Activated T-cell treated with anti-CD3 and anti-CD28 coated beads, Interleukin-2, amount 50 U/mL, for 24 hours (primary cell): ENCODE results near the gene DDAH1.

ENCODE experiments used
- DNase-seq: peaks from one replicate; pipeline ENCODE4 v3.0.0-alpha.2; 2020
- H3K27ac Mint-ChIP-seq: 2 replicates; pipeline ENCODE4 v1.8.0; 2020; ENCODE audit warnings: mild to moderate bottlenecking, mixed read lengths
- H3K27me3 Mint-ChIP-seq: 2 replicates; pipeline ENCODE4 v1.8.0; 2020; ENCODE audit warnings: mixed read lengths
- H3K36me3 Mint-ChIP-seq: 2 replicates; pipeline ENCODE4 v1.8.0; 2020; ENCODE audit warnings: low read depth, mixed read lengths
- H3K4me1 Mint-ChIP-seq: 2 replicates; pipeline ENCODE4 v1.8.0; 2020; ENCODE audit warnings: low read depth, mixed read lengths
- H3K4me3 Mint-ChIP-seq: 2 replicates; pipeline ENCODE4 v1.8.0; 2020; ENCODE audit warnings: mild to moderate bottlenecking, moderate library complexity, mixed read lengths
- H3K9me3 Mint-ChIP-seq: 2 replicates; pipeline ENCODE4 v1.8.0; 2020; ENCODE audit warnings: mixed read lengths

DDAH1 gene

DNA sequence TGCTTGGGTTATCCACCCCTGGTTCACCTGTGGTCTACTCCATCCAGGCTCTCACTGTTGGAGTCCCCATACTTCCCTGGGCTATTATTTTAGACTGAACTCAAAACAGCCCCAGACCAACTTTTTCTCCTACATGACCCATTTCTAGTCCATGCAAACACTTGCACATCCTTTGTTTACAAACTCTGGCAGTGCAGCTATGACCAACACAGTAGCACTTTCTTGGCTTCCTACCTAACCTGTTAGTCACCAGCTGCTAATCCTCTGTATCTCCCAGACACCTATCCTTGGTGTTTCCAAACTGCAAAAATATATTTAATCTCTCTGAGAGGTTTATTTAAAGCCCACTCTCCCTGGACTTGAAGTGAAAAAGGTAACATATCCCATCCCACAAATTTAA lies 90.8 kb downstream of the DDAH1 start:
- H3K27ac Mint-ChIP-seq = no peak overlapping the region
- no peaks in the 10 kb centered on the region for H3K4me1 Mint-ChIP-seq
- H3K36me3 Mint-ChIP-seq = no peaks in the 10 kb centered on the region
- DNase-seq = no peak
- no peaks in the 10 kb centered on the region for H3K9me3 Mint-ChIP-seq
- peaks cover 23% of the 10 kb centered on the region for H3K27me3 Mint-ChIP-seq
- H3K4me3 Mint-ChIP-seq = no peak overlapping the region

- no peaks in the 10 kb centered on the region for H3K9me3 Mint-ChIP-seq
- H3K4me3 Mint-ChIP-seq = no peak overlapping the region
- peaks cover 23% of the 10 kb centered on the region for H3K27me3 Mint-ChIP-seq
- no peaks in the 10 kb centered on the region for H3K4me1 Mint-ChIP-seq
- no peak for DNase-seq
- no peak overlapping the region for H3K27ac Mint-ChIP-seq
- no peaks in the 10 kb centered on the region for H3K36me3 Mint-ChIP-seq
These were observed 91.6 kb downstream of the DDAH1 start for GRCh38 chr1:85373378-85373708.

DNA sequence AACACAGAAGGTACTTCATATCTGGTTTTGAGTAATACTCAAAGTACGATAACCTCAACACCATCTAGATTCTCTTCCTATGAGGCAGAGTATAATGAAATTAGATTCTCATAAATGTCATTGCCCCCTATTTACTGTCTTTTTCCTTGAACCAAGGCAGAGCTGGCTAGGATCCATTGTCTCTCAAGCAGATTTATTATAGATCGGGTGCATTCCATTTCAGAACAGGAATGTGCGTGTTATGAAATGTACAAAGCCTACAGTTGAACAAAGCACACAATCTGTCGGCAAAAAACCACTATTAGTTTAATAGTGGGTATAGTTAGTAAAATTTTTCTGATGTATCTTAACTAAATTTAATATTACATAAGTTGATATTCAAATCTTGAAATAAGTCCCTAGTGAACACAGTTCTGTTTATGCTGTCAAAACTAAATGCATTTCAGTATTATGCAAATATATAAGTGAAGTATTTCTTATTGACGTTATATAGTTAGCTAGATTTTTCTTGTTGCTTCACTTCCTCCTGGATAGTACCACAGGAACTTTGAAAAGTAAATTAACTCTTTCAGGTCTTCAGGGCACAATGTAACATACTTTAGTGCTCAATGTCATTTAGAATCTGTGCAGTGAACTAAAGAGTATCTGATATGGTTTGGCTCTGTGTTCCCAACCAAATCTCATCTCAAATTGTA lies 92.1 kb downstream of the DDAH1 start:
- Mint-ChIP-seq H3K36me3 (no peaks in the 10 kb centered on the region), H3K27ac (no peak overlapping the region), H3K4me1 (no peaks in the 10 kb centered on the region), H3K9me3 (no peaks in the 10 kb centered on the region), H3K4me3 (no peak overlapping the region), H3K27me3 (peaks cover 26% of the 10 kb centered on the region)
- no peak for DNase-seq

DNA sequence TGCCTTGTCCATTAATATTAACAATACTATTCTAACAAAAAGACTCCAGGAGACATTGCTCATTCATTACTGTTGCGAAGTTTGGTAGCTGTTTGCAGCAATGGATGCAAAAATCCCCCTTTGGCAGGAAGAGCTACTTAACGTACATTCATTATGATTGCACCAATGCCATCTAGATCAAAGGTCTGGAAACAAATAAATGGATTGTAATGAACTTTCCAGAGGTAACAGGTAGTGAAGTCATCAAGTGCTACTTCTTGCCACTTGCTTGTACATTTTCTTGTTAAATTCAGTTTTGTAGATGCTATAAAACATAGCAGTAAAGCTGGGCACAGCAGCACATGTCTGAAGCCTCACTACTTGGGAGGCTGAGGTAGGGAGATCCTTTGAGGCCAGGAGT lies 93.9 kb downstream of the DDAH1 start:
- no peaks in the 10 kb centered on the region for H3K36me3 Mint-ChIP-seq
- H3K27ac Mint-ChIP-seq = no peak overlapping the region
- H3K9me3 Mint-ChIP-seq = no peaks in the 10 kb centered on the region
- no peak for DNase-seq
- peaks cover 24% of the 10 kb centered on the region for H3K27me3 Mint-ChIP-seq
- no peak overlapping the region for H3K4me3 Mint-ChIP-seq
- H3K4me1 Mint-ChIP-seq = no peaks in the 10 kb centered on the region

GRCh38 chr1:85368073-85368770 lies 96.7 kb downstream of the DDAH1 start:
- H3K36me3 Mint-ChIP-seq = no peaks in the 10 kb centered on the region
- peaks cover 12% of the 10 kb centered on the region for H3K27me3 Mint-ChIP-seq
- no peak overlapping the region for H3K4me3 Mint-ChIP-seq
- no peaks in the 10 kb centered on the region for H3K9me3 Mint-ChIP-seq
- no peak for DNase-seq
- no peak overlapping the region for H3K27ac Mint-ChIP-seq
- no peaks in the 10 kb centered on the region for H3K4me1 Mint-ChIP-seq

DNA sequence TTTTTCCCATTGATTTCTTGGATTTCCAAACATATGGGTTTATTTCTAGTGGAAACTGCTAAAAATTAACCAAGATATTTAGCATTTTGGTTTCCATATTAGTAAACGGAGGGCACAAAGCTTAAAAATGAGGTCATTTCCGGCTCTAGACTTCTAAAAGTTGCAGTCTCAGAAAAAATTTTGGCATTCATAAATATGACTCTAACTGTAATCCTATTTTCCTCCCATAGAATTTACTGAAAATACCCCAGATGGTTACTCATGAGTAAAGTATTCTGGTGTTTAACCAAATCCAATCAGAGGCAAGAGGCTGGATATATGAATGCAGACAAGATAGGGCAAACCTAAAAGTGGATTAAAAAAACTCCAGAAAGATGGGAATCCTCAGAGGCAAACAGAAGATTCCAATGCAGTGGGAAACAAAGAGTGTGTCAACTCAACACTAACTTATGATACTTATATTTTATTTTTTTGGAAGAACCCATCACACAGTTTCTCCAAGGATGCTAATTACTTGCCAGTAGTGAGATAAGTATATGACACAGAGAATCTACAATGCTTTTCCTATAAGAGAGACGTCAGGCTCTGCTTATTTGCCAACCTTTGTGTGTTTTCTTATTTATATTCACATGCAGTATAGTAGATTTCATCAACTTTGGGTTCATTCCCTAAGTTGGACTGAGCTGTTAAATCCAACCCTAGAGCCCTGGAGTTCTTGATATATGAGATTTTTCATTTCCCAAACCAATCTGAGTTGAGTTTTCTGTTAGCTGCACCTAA lies 98.4 kb downstream of the DDAH1 start:
- Mint-ChIP-seq H3K9me3 (no peaks in the 10 kb centered on the region), H3K27ac (no peak overlapping the region), H3K4me3 (no peak overlapping the region), H3K4me1 (no peaks in the 10 kb centered on the region), H3K27me3 (peaks cover 10% of the 10 kb centered on the region), H3K36me3 (no peaks in the 10 kb centered on the region)
- DNase-seq = no peak

DNA sequence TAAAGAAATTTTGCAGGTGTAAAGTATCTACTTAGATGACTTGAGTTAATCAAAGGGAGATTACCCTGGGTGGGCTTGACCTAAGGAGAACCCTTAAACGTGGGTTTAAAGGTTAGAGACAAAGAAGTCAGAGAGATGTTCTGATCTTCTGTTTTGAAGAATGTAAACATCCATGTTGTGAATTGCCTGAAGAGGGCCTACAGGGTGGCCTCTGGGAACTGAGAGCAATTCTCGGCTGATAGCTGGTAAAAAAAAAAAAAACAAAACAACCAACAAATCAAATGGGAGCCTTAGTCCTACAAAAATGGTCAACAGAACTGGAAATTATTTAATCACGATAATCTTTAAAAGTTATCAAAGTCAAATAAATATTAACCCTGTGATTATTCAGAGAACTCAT lies 99.1 kb downstream of the DDAH1 start:
- no peaks in the 10 kb centered on the region for H3K4me1 Mint-ChIP-seq
- H3K9me3 Mint-ChIP-seq = no peaks in the 10 kb centered on the region
- H3K36me3 Mint-ChIP-seq = no peaks in the 10 kb centered on the region
- H3K4me3 Mint-ChIP-seq = no peak overlapping the region
- no peak overlapping the region for H3K27ac Mint-ChIP-seq
- H3K27me3 Mint-ChIP-seq = peaks cover 12% of the 10 kb centered on the region
- no peak for DNase-seq

- H3K4me1 Mint-ChIP-seq = no peaks in the 10 kb centered on the region
- H3K27ac Mint-ChIP-seq = no peak overlapping the region
- H3K27me3 Mint-ChIP-seq = peaks cover 12% of the 10 kb centered on the region
- no peaks in the 10 kb centered on the region for H3K9me3 Mint-ChIP-seq
- DNase-seq = no peak
- H3K36me3 Mint-ChIP-seq = no peaks in the 10 kb centered on the region
- H3K4me3 Mint-ChIP-seq = no peak overlapping the region
These were observed 101.4 kb downstream of the DDAH1 start for GRCh38 chr1:85363521-85363920.

GRCh38 chr1:85363092-85363491 lies 101.9 kb downstream of the DDAH1 start:
- peaks cover 11% of the 10 kb centered on the region for H3K27me3 Mint-ChIP-seq
- H3K4me3 Mint-ChIP-seq = no peak overlapping the region
- no peaks in the 10 kb centered on the region for H3K9me3 Mint-ChIP-seq
- DNase-seq = no peak
- no peak overlapping the region for H3K27ac Mint-ChIP-seq
- H3K36me3 Mint-ChIP-seq = no peaks in the 10 kb centered on the region
- no peaks in the 10 kb centered on the region for H3K4me1 Mint-ChIP-seq

DNA sequence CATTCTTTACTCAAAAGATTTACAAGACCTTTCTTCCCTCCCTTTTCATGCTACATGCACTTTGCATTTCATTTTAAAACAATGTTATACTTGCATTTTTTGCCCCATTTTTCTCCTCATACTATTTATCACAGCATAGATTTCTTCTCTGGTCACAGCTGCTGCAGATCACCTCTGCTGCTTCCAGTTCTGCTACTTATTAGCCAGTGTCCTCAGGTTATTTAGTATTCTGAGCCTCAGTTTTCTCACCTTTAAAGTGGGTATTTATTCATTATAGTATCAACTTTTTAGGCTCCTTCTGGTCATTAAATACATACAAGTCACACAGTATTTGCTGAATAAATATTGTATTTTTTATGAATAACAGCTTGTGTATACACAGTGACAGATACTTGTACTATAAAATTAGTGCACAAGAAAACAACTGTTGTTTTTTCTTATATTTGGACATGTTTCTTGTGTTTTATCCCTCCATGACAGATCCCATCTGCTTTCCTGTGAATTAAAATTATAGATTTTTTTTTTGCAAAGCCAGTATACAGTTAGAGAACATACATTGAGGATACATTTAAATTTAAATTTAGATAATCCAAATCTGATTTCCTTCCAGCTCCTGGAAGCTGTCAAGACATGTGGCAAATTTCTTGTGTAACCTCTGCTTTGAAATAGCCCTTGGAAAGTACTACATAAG lies 103.2 kb downstream of the DDAH1 start:
- H3K27ac Mint-ChIP-seq = no peak overlapping the region
- H3K4me3 Mint-ChIP-seq = no peak overlapping the region
- no peak for DNase-seq
- peaks cover 5% of the 10 kb centered on the region for H3K27me3 Mint-ChIP-seq
- H3K9me3 Mint-ChIP-seq = no peaks in the 10 kb centered on the region
- H3K4me1 Mint-ChIP-seq = no peaks in the 10 kb centered on the region
- no peaks in the 10 kb centered on the region for H3K36me3 Mint-ChIP-seq

DNA sequence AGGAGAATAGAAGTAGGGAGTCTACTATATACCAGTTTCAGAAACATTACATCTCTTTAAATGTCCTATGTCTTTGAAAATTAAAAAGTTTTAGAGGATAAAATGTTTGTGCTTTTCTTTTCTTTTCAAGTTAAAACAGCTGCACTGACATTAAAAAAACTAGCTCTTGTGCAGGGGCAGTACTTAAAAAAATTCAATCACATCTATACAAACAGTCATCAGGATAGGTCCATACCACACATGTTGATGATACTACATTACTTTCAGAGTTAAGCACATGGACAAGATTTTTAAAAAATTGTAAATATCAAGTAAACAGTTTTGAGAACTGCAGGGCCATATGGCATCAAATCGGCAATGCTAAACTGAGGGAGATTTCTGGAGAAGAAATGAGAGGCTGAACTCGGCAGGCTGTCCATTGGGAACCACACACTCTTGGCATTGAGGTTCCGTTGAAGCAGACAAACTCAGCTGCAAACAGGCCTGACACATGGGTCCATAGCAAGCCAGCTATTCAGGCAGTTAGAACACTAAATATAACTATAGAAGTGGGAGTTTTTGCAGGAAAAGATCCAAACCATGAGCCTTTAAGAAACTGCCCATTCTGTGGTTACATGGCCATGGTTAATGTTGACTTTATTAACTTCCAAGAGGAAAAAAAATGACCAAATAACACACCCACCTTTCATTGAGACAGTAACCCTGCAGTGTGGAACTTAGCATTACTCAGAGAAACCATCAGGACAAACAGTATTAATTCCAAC lies 104.0 kb downstream of the DDAH1 start:
- no peak for DNase-seq
- Mint-ChIP-seq H3K9me3 (no peaks in the 10 kb centered on the region), H3K36me3 (no peaks in the 10 kb centered on the region), H3K4me3 (no peak overlapping the region), H3K4me1 (no peaks in the 10 kb centered on the region), H3K27me3 (peaks cover 2% of the 10 kb centered on the region), H3K27ac (no peak overlapping the region)

GRCh38 chr1:85359874-85360721 lies 104.9 kb downstream of the DDAH1 start:
- Mint-ChIP-seq H3K4me1 (no peaks in the 10 kb centered on the region), H3K4me3 (no peak overlapping the region), H3K27me3 (peaks cover 2% of the 10 kb centered on the region)

GRCh38 chr1:85358702-85359438 lies 106.1 kb downstream of the DDAH1 start:
- no peak overlapping the region for H3K27ac Mint-ChIP-seq
- H3K4me1 Mint-ChIP-seq = no peaks in the 10 kb centered on the region
- H3K4me3 Mint-ChIP-seq = no peak overlapping the region
- no peaks in the 10 kb centered on the region for H3K9me3 Mint-ChIP-seq
- no peak for DNase-seq
- H3K27me3 Mint-ChIP-seq = peaks cover 2% of the 10 kb centered on the region
- H3K36me3 Mint-ChIP-seq = no peaks in the 10 kb centered on the region

More at GRCh38 chr1:85359874-85360721, 104.9 kb downstream of the DDAH1 start:
- Mint-ChIP-seq H3K27ac (no peak overlapping the region), H3K9me3 (no peaks in the 10 kb centered on the region), H3K36me3 (no peaks in the 10 kb centered on the region)
- no peak for DNase-seq
